GM06990 (cell line): ENCODE results near the gene ZBTB20.

ENCODE experiments used
- DNase-seq: peaks from one replicate; pipeline ENCODE4 v3.0.0-alpha.2; 2011; ENCODE audit not compliant: insufficient read length; ENCODE audit errors: extremely low read depth
- H3K27me3 ChIP-seq: replicated peaks from 2 replicates; pipeline ENCODE4 v1.6.0; 2011; ENCODE audit warnings: low read length; ENCODE audit not compliant: control insufficient read depth, insufficient read depth
- H3K36me3 ChIP-seq: 2 replicates; pipeline ENCODE4 v1.5.1; 2011; ENCODE audit warnings: low read length; ENCODE audit not compliant: control insufficient read depth, insufficient read depth
- H3K4me3 ChIP-seq: replicated peaks from 2 replicates; pipeline ENCODE4 v1.5.1; 2011; ENCODE audit warnings: low read depth, mild to moderate bottlenecking, control low read depth, low read length
- CTCF ChIP-seq: IDR thresholded peaks from 2 replicates; pipeline ENCODE4 v1.5.1; 2011; ENCODE audit warnings: low read length, control low read depth, mild to moderate bottlenecking, inconsistent platforms; ENCODE audit not compliant: insufficient read depth, poor library complexity, severe bottlenecking

Gene ZBTB20

GRCh38 chr3:114494498-114494897, 652.6 kb downstream of the ZBTB20 start:
- H3K36me3 ChIP-seq, result no peaks in the 10 kb centered on the region
- DNase-seq, result no peak
- no peaks in the 10 kb centered on the region for H3K27me3 ChIP-seq
- H3K4me3 ChIP-seq, result no peak overlapping the region
- no peak for TF ChIP-seq CTCF

GRCh38 chr3:114490829-114491228, 656.3 kb downstream of the ZBTB20 start:
- DNase-seq, result no peak
- no peak for TF ChIP-seq CTCF
- no peaks in the 10 kb centered on the region for H3K36me3 ChIP-seq
- no peak overlapping the region for H3K4me3 ChIP-seq
- H3K27me3 ChIP-seq, result no peaks in the 10 kb centered on the region

GRCh38 chr3:114487502-114487901, 659.6 kb downstream of the ZBTB20 start:
- Histone ChIP-seq H3K4me3 (no peak overlapping the region), H3K27me3 (no peaks in the 10 kb centered on the region), H3K36me3 (no peaks in the 10 kb centered on the region)
- DNase-seq, result no peak
- no peak for TF ChIP-seq CTCF

GRCh38 chr3:114484919-114485318, 662.2 kb downstream of the ZBTB20 start:
- DNase-seq, result no peak
- Histone ChIP-seq H3K36me3 (no peaks in the 10 kb centered on the region), H3K4me3 (no peak overlapping the region), H3K27me3 (no peaks in the 10 kb centered on the region)
- no peak for TF ChIP-seq CTCF

- no peaks in the 10 kb centered on the region for H3K27me3 ChIP-seq
- no peak for DNase-seq
- no peak overlapping the region for H3K4me3 ChIP-seq
- no peak for TF ChIP-seq CTCF
- no peaks in the 10 kb centered on the region for H3K36me3 ChIP-seq
These were observed 666.0 kb downstream of the ZBTB20 start for GRCh38 chr3:114481113-114481512.

GRCh38 chr3:114480442-114480841, 666.6 kb downstream of the ZBTB20 start:
- TF ChIP-seq CTCF, result no peak
- Histone ChIP-seq H3K27me3 (no peaks in the 10 kb centered on the region), H3K36me3 (no peaks in the 10 kb centered on the region), H3K4me3 (no peak overlapping the region)
- no peak for DNase-seq
